Measurements from ENCODE around the gene PPP4R1. TPM values are rescaled to one million over a fixed set of nuclear protein-coding genes. Genes with fewer than 3 reads are reported as not detected.

Gene PPP4R1
- polyA plus RNA-seq, 1 of the 3 experiments (the other 2 are of a cell fraction): 53.4 TPM

DNA sequence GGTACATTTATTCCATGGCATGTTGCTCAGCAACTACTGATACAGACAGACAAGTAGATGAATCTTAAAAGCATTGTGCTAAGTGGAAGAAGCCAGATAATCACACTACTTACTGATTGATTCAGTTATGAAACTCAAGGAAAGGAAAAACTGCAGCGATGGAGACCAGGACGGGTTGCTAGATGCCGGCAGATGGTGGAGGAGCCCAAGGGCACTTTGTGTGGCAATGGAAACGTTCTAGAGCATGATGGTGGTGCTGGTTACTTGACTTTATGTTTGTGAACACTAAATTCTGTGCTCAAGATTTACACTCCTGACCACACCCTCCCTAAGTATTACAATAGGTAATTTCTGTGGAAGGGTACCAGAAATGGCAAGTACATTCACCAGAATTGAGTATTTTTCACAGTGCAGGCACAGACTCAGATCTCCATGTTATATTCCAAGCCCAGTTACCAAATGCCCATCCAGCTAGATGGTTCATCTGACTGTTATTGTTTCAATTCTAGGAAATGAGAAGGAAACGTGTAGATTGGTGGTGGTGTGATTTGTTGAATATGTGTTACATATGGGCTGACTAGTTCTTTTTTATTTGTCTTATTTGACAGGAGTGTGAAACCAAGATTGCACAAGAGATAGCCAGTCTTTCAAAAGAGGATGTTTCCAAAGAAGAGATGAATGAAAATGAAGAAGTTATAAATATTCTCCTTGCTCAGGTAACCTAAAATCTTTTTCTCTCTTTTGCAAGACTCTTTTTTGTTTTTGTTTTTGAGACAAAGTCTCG, 83.9 kb downstream of the PPP4R1 start:
- Histone ChIP-seq H3K9me3 (no peaks in the 10 kb centered on the region), H3K27ac (ENCODE audit: low read depth in 2 of 2, low read length in 1 of 2) (no peak overlapping the region), H3K4me3 (ENCODE audit: low read depth in 2 of 2, low read length in 1 of 2) (no peak overlapping the region), H3K9ac (no peak overlapping the region), H3F3A (replicated peaks; ENCODE audit: insufficient read depth) (peaks cover 17% of the 10 kb centered on the region), H3K4me1 (ENCODE audit: control insufficient read depth in 1 of 2, insufficient read depth in 2 of 2, low read depth in 1 of 2, low read length in 1 of 2) (peaks cover 5% of the 10 kb centered on the region in 2 experiments; a peak in 1 of 4 replicates), H3K4me2 (no peak overlapping the region), H3K27me3 (ENCODE audit: insufficient read depth) (no peaks in the 10 kb centered on the region), H3K36me3 (replicated peaks in 1 of 2; ENCODE audit: control insufficient read depth in 1 of 2, insufficient read depth in 2 of 2, low read length in 1 of 2) (peaks cover 39 to 61% of the 10 kb centered on the region in 2 experiments), H3K79me2 (ENCODE audit: insufficient read depth) (no peaks in the 10 kb centered on the region), H3K9me2 (no peaks in the 10 kb centered on the region), H2AFZ (ENCODE audit: low read depth) (no peak overlapping the region), H4K20me1 (ENCODE audit: insufficient read depth) (no peaks in the 10 kb centered on the region)
- no peak for TF ChIP-seq FOXJ3 (CRISPR knock-in tag; IDR thresholded peaks at IDR 0.05)
- TF ChIP-seq SMC3 (IDR thresholded peaks at IDR 0.05; ENCODE audit: low read depth, low read length): no peak
- TF ChIP-seq TCF12 (IDR thresholded peaks at IDR 0.05): no peak
- ChIA-PET POLR2A (no interaction called here), CTCF (interaction anchor here (1.4 to 1.9 kb wide), 2 partner anchors 14 kb away, joined by 6 to 8 read pairs; no protein-coding TSS in a partner anchor)
- no peak for DNase-seq
- 97% methylated on average over 6 of the region's 6 CpGs for WGBS (ENCODE audit: low lambda C conversion rate)

DNA sequence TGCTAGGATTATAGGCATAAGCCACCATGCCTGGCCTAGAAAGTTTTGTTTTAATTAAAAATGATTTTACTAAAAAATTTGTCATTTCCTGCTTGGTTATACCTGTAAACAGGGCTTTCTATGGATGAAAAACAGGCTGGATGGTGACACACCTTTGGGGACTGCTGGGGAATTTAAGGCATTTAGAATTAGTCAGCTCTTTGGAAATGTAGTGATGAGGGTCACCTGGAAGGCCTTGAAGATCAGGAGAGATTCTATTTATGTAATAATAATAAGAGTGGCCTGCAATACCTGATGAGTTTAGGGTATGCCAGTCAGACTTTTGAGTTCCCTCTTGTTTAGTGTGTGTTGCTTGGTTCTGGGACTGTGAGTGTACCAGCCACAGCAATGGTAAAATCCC, 87.9 kb downstream of the PPP4R1 start:
- H3K9me2 ChIP-seq: no peaks in the 10 kb centered on the region
- H3K79me2 ChIP-seq (ENCODE audit: insufficient read depth): no peaks in the 10 kb centered on the region
- peaks cover 5% of the 10 kb centered on the region for H3F3A ChIP-seq (replicated peaks; ENCODE audit: insufficient read depth)
- no peaks in the 10 kb centered on the region for H4K20me1 ChIP-seq (ENCODE audit: insufficient read depth)
- no peak overlapping the region for H3K27ac ChIP-seq (ENCODE audit: low read depth in 2 of 2, low read length in 1 of 2)
- no peaks in the 10 kb centered on the region for H3K27me3 ChIP-seq (ENCODE audit: insufficient read depth)
- H3K4me1 ChIP-seq (ENCODE audit: control insufficient read depth in 1 of 2, insufficient read depth in 2 of 2, low read depth in 1 of 2, low read length in 1 of 2): no peaks in the 10 kb centered on the region
- no peak overlapping the region for H3K4me2 ChIP-seq
- ChIA-PET CTCF (interaction anchor here (1.1 to 1.3 kb wide), 2 partner anchors 10 to 270 kb away, joined by 3 to 4 read pairs; no protein-coding TSS in a partner anchor), POLR2A (no interaction called here)
- no peak for TF ChIP-seq MEF2A (IDR thresholded peaks at IDR 0.05; ENCODE audit: borderline replicate concordance, low read depth)
- TF ChIP-seq EZH2phosphoT487 (IDR thresholded peaks at IDR 0.05; ENCODE audit: borderline replicate concordance, low read depth): no peak
- TF ChIP-seq, protein P1, sequence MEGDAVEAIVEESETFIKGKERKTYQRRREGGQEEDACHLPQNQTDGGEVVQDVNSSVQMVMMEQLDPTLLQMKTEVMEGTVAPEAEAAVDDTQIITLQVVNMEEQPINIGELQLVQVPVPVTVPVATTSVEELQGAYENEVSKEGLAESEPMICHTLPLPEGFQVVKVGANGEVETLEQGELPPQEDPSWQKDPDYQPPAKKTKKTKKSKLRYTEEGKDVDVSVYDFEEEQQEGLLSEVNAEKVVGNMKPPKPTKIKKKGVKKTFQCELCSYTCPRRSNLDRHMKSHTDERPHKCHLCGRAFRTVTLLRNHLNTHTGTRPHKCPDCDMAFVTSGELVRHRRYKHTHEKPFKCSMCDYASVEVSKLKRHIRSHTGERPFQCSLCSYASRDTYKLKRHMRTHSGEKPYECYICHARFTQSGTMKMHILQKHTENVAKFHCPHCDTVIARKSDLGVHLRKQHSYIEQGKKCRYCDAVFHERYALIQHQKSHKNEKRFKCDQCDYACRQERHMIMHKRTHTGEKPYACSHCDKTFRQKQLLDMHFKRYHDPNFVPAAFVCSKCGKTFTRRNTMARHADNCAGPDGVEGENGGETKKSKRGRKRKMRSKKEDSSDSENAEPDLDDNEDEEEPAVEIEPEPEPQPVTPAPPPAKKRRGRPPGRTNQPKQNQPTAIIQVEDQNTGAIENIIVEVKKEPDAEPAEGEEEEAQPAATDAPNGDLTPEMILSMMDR (IDR thresholded peaks at IDR 0.05): no peak
- no peak for TF ChIP-seq FOXM1 (IDR thresholded peaks at IDR 0.05; ENCODE audit: low read depth)
- TF ChIP-seq RXRA (IDR thresholded peaks at IDR 0.05; ENCODE audit: borderline replicate concordance, low read depth): no peak
- TF ChIP-seq, protein P2, sequence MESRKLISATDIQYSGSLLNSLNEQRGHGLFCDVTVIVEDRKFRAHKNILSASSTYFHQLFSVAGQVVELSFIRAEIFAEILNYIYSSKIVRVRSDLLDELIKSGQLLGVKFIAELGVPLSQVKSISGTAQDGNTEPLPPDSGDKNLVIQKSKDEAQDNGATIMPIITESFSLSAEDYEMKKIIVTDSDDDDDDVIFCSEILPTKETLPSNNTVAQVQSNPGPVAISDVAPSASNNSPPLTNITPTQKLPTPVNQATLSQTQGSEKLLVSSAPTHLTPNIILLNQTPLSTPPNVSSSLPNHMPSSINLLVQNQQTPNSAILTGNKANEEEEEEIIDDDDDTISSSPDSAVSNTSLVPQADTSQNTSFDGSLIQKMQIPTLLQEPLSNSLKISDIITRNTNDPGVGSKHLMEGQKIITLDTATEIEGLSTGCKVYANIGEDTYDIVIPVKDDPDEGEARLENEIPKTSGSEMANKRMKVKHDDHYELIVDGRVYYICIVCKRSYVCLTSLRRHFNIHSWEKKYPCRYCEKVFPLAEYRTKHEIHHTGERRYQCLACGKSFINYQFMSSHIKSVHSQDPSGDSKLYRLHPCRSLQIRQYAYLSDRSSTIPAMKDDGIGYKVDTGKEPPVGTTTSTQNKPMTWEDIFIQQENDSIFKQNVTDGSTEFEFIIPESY (IDR thresholded peaks at IDR 0.05; ENCODE audit: borderline replicate concordance, low read depth): no peak
- TF ChIP-seq TCF12 (IDR thresholded peaks at IDR 0.05): no peak
- no peak for TF ChIP-seq JUND (IDR thresholded peaks at IDR 0.05)
- no peak for TF ChIP-seq RCOR1 (IDR thresholded peaks at IDR 0.05; ENCODE audit: low read length)
- TF ChIP-seq FOXJ3 (CRISPR knock-in tag; IDR thresholded peaks at IDR 0.05): no peak
- TF ChIP-seq TAF1 (IDR thresholded peaks at IDR 0.05; ENCODE audit: borderline replicate concordance, low read depth, low read length): no peak
- no peak for TF ChIP-seq YY1 (IDR thresholded peaks at IDR 0.05; ENCODE audit: low read depth)
- TF ChIP-seq NFIC (IDR thresholded peaks at IDR 0.05; ENCODE audit: borderline replicate concordance): no peak
- no peak for TF ChIP-seq EP300 (IDR thresholded peaks at IDR 0.05; ENCODE audit: borderline replicate concordance in 1 of 2, low read depth in 1 of 2, low read length in 1 of 2)
- TF ChIP-seq RFX5 (IDR thresholded peaks at IDR 0.05; ENCODE audit: low read length): no peak
- TF ChIP-seq, protein P3, sequence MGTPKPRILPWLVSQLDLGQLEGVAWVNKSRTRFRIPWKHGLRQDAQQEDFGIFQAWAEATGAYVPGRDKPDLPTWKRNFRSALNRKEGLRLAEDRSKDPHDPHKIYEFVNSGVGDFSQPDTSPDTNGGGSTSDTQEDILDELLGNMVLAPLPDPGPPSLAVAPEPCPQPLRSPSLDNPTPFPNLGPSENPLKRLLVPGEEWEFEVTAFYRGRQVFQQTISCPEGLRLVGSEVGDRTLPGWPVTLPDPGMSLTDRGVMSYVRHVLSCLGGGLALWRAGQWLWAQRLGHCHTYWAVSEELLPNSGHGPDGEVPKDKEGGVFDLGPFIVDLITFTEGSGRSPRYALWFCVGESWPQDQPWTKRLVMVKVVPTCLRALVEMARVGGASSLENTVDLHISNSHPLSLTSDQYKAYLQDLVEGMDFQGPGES (IDR thresholded peaks at IDR 0.05; ENCODE audit: low read depth, low read length): no peak
- DNase-seq: no peak
- H3K9me3 ChIP-seq: no peaks in the 10 kb centered on the region
- H3K36me3 ChIP-seq (replicated peaks in 1 of 2; ENCODE audit: control insufficient read depth in 1 of 2, insufficient read depth in 2 of 2, low read length in 1 of 2): peaks cover 23 to 58% of the 10 kb centered on the region in 2 experiments
- no peak overlapping the region for H2AFZ ChIP-seq (ENCODE audit: low read depth)
- H3K9ac ChIP-seq: no peak overlapping the region
- no peak overlapping the region for H3K4me3 ChIP-seq (ENCODE audit: low read depth in 2 of 2, low read length in 1 of 2)
